Measurements from ENCODE around the gene FAM219B.

The FAM219B gene

GRCh38 chr15:74864296-74864695 lies 42.4 kb downstream of the FAM219B start:
- no peaks in the 10 kb centered on the region for H3K9me3 ChIP-seq (ENCODE audit: severe bottlenecking)
- TF ChIP-seq, protein P1, sequence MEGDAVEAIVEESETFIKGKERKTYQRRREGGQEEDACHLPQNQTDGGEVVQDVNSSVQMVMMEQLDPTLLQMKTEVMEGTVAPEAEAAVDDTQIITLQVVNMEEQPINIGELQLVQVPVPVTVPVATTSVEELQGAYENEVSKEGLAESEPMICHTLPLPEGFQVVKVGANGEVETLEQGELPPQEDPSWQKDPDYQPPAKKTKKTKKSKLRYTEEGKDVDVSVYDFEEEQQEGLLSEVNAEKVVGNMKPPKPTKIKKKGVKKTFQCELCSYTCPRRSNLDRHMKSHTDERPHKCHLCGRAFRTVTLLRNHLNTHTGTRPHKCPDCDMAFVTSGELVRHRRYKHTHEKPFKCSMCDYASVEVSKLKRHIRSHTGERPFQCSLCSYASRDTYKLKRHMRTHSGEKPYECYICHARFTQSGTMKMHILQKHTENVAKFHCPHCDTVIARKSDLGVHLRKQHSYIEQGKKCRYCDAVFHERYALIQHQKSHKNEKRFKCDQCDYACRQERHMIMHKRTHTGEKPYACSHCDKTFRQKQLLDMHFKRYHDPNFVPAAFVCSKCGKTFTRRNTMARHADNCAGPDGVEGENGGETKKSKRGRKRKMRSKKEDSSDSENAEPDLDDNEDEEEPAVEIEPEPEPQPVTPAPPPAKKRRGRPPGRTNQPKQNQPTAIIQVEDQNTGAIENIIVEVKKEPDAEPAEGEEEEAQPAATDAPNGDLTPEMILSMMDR (IDR thresholded peaks at IDR 0.05; ENCODE audit: poor library complexity, severe bottlenecking) = no peak
- peak overlapping the region; percentile 74 for H3K27ac ChIP-seq (ENCODE audit: poor library complexity, severe bottlenecking)
- ATAC-seq (ENCODE audit: low read depth) (no peak), DNase-seq (ENCODE audit: low spot score) (no peak)
- H3K27me3 ChIP-seq (ENCODE audit: insufficient read depth, poor library complexity, severe bottlenecking) = no peaks in the 10 kb centered on the region
- peaks cover 43% of the 10 kb centered on the region for H3K4me1 ChIP-seq (ENCODE audit: insufficient read depth, poor library complexity, severe bottlenecking)
- H3K36me3 ChIP-seq (ENCODE audit: low read depth) = peaks cover 22% of the 10 kb centered on the region
- no peak overlapping the region for H3K4me3 ChIP-seq (ENCODE audit: severe bottlenecking)

- peak overlapping the region; percentile 74 for H3K27ac ChIP-seq (ENCODE audit: poor library complexity, severe bottlenecking)
- no peak overlapping the region for H3K4me3 ChIP-seq (ENCODE audit: severe bottlenecking)
- peaks cover 43% of the 10 kb centered on the region for H3K4me1 ChIP-seq (ENCODE audit: insufficient read depth, poor library complexity, severe bottlenecking)
- no peak for DNase-seq (ENCODE audit: low spot score)
- peaks cover 17% of the 10 kb centered on the region for H3K36me3 ChIP-seq (ENCODE audit: low read depth)
- TF ChIP-seq, protein P1 (IDR thresholded peaks at IDR 0.05; ENCODE audit: poor library complexity, severe bottlenecking) = no peak
- peak; percentile 70 for ATAC-seq (ENCODE audit: low read depth)
- no peaks in the 10 kb centered on the region for H3K27me3 ChIP-seq (ENCODE audit: insufficient read depth, poor library complexity, severe bottlenecking)
- H3K9me3 ChIP-seq (ENCODE audit: severe bottlenecking) = no peaks in the 10 kb centered on the region
Measured at GRCh38 chr15:74863239-74864056, 43.2 kb downstream of the FAM219B start.

DNA sequence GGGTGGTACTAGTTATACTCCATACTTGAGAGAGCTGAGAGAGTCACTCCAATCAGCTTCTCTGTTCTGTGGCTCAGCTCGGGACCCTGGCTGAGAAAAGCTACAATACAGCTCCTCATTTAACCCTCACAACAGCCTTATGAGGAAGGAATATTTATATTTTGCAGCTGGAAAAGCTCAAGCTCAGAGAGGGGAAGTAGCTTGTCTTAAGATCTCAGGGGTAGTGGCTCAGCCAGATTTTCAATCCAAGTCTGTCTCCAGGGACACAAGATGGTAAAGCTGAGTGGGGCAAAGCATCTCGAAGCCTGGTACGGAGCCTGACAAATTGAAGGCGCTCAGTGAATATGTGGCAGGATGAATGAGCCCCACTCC lies 48.3 kb downstream of the FAM219B start:
- no peak overlapping the region for H3K4me3 ChIP-seq (ENCODE audit: severe bottlenecking)
- ATAC-seq (ENCODE audit: low read depth) (no peak), DNase-seq (ENCODE audit: low spot score) (no peak)
- H3K27me3 ChIP-seq (ENCODE audit: insufficient read depth, poor library complexity, severe bottlenecking) = no peaks in the 10 kb centered on the region
- peaks cover 19% of the 10 kb centered on the region for H3K36me3 ChIP-seq (ENCODE audit: low read depth)
- H3K9me3 ChIP-seq (ENCODE audit: severe bottlenecking) = no peaks in the 10 kb centered on the region
- peaks cover 5% of the 10 kb centered on the region for H3K4me1 ChIP-seq (ENCODE audit: insufficient read depth, poor library complexity, severe bottlenecking)
- TF ChIP-seq, protein P1 (IDR thresholded peaks at IDR 0.05; ENCODE audit: poor library complexity, severe bottlenecking) = no peak
- H3K27ac ChIP-seq (ENCODE audit: poor library complexity, severe bottlenecking) = no peak overlapping the region

DNA sequence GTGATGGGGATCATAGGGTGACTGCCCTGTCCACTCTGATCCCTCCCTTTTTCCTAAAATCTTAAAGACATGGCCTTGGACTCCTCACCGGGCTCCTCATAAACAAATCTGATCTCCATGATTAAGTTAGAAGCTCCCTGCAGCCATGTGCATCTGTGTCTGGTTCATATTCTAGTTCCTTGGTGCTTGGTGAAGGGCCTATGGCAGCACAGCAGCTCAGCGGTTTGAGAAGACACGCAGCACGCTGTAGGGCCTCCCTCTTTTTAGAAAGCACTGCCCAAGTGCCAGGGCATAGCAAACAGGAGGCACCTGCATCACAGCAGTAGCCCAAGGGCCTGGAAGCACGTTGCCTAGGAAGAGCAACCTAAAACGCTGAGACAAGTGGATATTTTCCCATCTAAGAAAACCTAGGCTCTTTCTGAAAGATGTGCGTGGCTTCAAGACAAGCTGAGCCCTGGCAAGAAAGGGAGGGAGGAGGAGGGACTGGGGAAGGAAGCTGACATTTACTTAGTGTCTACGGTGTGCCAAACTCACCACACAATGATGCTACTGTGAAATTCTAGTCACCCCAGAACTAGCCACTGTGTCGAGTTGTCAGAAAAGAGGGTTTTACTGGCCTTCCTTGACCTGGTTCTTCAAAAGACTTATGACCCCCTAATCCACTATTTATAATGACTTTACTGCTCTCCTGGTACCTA lies 48.8 kb downstream of the FAM219B start:
- H3K9me3 ChIP-seq (ENCODE audit: severe bottlenecking) = no peaks in the 10 kb centered on the region
- no peak overlapping the region for H3K4me3 ChIP-seq (ENCODE audit: severe bottlenecking)
- DNase-seq (ENCODE audit: low spot score) (peak; percentile 42), ATAC-seq (ENCODE audit: low read depth) (no peak)
- no peak overlapping the region for H3K27ac ChIP-seq (ENCODE audit: poor library complexity, severe bottlenecking)
- H3K27me3 ChIP-seq (ENCODE audit: insufficient read depth, poor library complexity, severe bottlenecking) = no peaks in the 10 kb centered on the region
- H3K4me1 ChIP-seq (ENCODE audit: insufficient read depth, poor library complexity, severe bottlenecking) = no peaks in the 10 kb centered on the region
- H3K36me3 ChIP-seq (ENCODE audit: low read depth) = peaks cover 25% of the 10 kb centered on the region
- TF ChIP-seq, protein P1 (IDR thresholded peaks at IDR 0.05; ENCODE audit: poor library complexity, severe bottlenecking) = no peak
